ENCODE data around the gene SCFD1.

Gene SCFD1

DNA sequence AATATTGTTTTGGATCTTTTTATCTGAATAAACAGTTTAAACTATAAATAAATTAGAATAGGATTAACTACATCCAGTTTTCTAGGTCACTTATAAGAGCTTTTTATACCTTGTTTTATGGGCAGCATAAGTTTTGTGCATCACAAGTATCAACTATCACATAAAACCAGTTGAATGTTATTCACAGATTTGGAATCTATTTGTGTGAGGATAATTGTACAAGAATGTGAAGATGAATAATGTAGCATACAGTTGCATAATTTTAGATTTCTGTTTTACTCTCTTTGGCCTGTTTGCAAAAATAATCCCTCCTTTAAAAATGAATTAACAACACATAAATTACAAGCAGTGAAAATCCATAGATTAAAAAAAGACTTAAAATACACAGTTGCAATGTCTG is 88.8 kb downstream of the SCFD1 start:
- no peak overlapping the region for H2AFZ ChIP-seq (ENCODE audit: low read depth, low read length)
- no peak overlapping the region for H3K4me2 ChIP-seq (ENCODE audit: insufficient read depth, low read length)
- H3K9ac ChIP-seq (ENCODE audit: low read depth, low read length): no peak overlapping the region
- no peak for DNase-seq
- H3K4me3 ChIP-seq (ENCODE audit: low read depth in 1 of 2, low read length in 2 of 2): no peak overlapping the region
- H3K9me3 ChIP-seq (ENCODE audit: insufficient read depth, low read length, severe bottlenecking): no peaks in the 10 kb centered on the region
- no peaks in the 10 kb centered on the region for H4K20me1 ChIP-seq (ENCODE audit: insufficient read depth, low read length)
- no peaks in the 10 kb centered on the region for H3K27me3 ChIP-seq (ENCODE audit: insufficient read depth, low read length, poor library complexity)
- H3K4me1 ChIP-seq (ENCODE audit: insufficient read depth, low read length): no peaks in the 10 kb centered on the region
- H3K79me2 ChIP-seq (ENCODE audit: insufficient read depth, low read length): no peaks in the 10 kb centered on the region
- no peak for ATAC-seq (ENCODE audit: insufficient read depth, low read depth)
- peaks cover 25% of the 10 kb centered on the region for H3K36me3 ChIP-seq (ENCODE audit: insufficient read depth, low read length)
- no peak overlapping the region for H3K27ac ChIP-seq (ENCODE audit: low read length)
- TF ChIP-seq, protein P1, sequence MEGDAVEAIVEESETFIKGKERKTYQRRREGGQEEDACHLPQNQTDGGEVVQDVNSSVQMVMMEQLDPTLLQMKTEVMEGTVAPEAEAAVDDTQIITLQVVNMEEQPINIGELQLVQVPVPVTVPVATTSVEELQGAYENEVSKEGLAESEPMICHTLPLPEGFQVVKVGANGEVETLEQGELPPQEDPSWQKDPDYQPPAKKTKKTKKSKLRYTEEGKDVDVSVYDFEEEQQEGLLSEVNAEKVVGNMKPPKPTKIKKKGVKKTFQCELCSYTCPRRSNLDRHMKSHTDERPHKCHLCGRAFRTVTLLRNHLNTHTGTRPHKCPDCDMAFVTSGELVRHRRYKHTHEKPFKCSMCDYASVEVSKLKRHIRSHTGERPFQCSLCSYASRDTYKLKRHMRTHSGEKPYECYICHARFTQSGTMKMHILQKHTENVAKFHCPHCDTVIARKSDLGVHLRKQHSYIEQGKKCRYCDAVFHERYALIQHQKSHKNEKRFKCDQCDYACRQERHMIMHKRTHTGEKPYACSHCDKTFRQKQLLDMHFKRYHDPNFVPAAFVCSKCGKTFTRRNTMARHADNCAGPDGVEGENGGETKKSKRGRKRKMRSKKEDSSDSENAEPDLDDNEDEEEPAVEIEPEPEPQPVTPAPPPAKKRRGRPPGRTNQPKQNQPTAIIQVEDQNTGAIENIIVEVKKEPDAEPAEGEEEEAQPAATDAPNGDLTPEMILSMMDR (IDR thresholded peaks at IDR 0.05; ENCODE audit: borderline replicate concordance, extremely low read depth, low read length, poor library complexity, severe bottlenecking): no peak
- TF ChIP-seq EZH2 (IDR thresholded peaks at IDR 0.05; ENCODE audit: borderline replicate concordance, low read depth, low read length, severe bottlenecking): no peak

DNA sequence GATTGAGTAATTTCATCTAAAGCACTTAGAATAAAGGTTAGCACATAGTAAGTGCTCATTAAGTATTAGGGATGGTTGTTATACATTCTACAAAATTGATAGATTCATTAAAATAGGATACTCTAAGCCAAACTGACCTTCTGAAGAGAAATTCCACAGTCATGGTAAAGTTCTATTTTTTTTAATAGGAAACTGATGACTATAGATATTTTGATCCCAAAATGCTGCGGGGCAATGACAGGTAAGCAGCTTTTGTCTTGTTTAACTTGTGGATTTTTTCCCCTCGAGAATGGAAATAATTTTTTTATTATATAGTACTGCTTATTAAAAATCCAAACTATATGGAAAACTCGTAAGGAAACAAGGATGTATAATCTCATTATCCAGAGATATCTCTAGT is 97.0 kb downstream of the SCFD1 start:
- Histone ChIP-seq H3K4me1 (ENCODE audit: insufficient read depth, low read length) (no peaks in the 10 kb centered on the region), H3K9ac (ENCODE audit: low read depth, low read length) (no peak overlapping the region), H3K36me3 (ENCODE audit: insufficient read depth, low read length) (peaks cover 4% of the 10 kb centered on the region; the same call in 1 of the 2 replicates), H3K9me3 (ENCODE audit: insufficient read depth, low read length, severe bottlenecking) (no peaks in the 10 kb centered on the region), H3K4me3 (ENCODE audit: low read depth in 1 of 2, low read length in 2 of 2) (no peak overlapping the region), H3K27ac (ENCODE audit: low read length) (no peak overlapping the region), H3K79me2 (ENCODE audit: insufficient read depth, low read length) (no peaks in the 10 kb centered on the region), H3K4me2 (ENCODE audit: insufficient read depth, low read length) (no peak overlapping the region), H3K27me3 (ENCODE audit: insufficient read depth, low read length, poor library complexity) (no peaks in the 10 kb centered on the region), H4K20me1 (ENCODE audit: insufficient read depth, low read length) (no peaks in the 10 kb centered on the region), H2AFZ (ENCODE audit: low read depth, low read length) (no peak overlapping the region)
- TF ChIP-seq EZH2 (IDR thresholded peaks at IDR 0.05; ENCODE audit: borderline replicate concordance, low read depth, low read length, severe bottlenecking): no peak
- TF ChIP-seq, protein P1 (IDR thresholded peaks at IDR 0.05; ENCODE audit: borderline replicate concordance, extremely low read depth, low read length, poor library complexity, severe bottlenecking): no peak
- ATAC-seq (ENCODE audit: insufficient read depth, low read depth) (no peak), DNase-seq (no peak)

DNA sequence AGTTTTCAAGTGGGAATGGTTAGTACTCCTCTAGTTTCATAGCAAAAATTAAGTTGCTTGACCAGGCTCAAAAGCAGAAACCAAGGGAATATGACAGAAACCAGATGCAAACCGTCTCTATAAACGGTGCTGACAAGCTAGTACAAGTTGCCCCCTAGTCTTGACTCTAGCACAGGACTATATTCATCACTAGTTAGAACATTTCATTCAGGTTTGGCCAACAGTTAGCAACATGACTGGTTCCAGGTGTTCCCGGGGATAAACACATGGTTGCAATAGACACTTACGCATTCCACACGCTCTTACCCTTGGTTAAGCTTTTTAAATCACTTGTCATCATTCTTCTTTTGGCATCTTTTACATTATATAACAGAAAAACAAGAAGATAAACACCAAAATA is 103.6 kb downstream of the SCFD1 start:
- no peak overlapping the region for H3K4me2 ChIP-seq (ENCODE audit: insufficient read depth, low read length)

More for the DNA sequence above, 103.6 kb downstream of the SCFD1 start:
- Histone ChIP-seq H3K27ac (ENCODE audit: low read length) (no peak overlapping the region), H4K20me1 (ENCODE audit: insufficient read depth, low read length) (no peaks in the 10 kb centered on the region), H3K9me3 (ENCODE audit: insufficient read depth, low read length, severe bottlenecking) (no peaks in the 10 kb centered on the region), H3K4me3 (ENCODE audit: low read depth in 1 of 2, low read length in 2 of 2) (no peak overlapping the region), H3K27me3 (ENCODE audit: insufficient read depth, low read length, poor library complexity) (no peaks in the 10 kb centered on the region), H3K79me2 (ENCODE audit: insufficient read depth, low read length) (no peaks in the 10 kb centered on the region), H3K4me1 (ENCODE audit: insufficient read depth, low read length) (no peaks in the 10 kb centered on the region), H3K36me3 (ENCODE audit: insufficient read depth, low read length) (peaks cover 22% of the 10 kb centered on the region), H3K9ac (ENCODE audit: low read depth, low read length) (no peak overlapping the region), H2AFZ (ENCODE audit: low read depth, low read length) (no peak overlapping the region)
- TF ChIP-seq EZH2 (IDR thresholded peaks at IDR 0.05; ENCODE audit: borderline replicate concordance, low read depth, low read length, severe bottlenecking): no peak
- TF ChIP-seq, protein P1 (IDR thresholded peaks at IDR 0.05; ENCODE audit: borderline replicate concordance, extremely low read depth, low read length, poor library complexity, severe bottlenecking): no peak
- DNase-seq (no peak), ATAC-seq (ENCODE audit: insufficient read depth, low read depth) (no peak)

All from DND-41 (cell line).